Measurements from ENCODE around the gene UFSP1.

DNA sequence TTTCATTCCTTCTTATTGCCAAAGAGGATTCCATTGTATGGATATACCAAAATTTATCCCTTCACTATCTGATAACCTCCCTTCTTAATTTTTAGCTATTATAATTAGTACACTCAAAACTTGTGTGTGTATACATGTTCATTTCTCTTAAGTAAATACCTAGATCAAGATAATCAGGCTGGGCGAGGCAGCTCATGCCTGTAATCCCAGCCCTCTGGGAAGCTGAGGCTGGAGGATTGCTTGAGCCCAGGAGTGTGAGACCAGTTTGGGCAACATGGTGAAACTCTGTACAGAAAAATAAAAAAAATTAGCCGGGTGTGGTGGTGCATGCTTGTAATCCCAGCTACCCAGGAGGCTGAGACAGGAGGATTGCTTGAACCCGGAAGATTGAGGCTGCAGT lies 22.0 kb upstream of the UFSP1 start:
- TF ChIP-seq, protein P1, sequence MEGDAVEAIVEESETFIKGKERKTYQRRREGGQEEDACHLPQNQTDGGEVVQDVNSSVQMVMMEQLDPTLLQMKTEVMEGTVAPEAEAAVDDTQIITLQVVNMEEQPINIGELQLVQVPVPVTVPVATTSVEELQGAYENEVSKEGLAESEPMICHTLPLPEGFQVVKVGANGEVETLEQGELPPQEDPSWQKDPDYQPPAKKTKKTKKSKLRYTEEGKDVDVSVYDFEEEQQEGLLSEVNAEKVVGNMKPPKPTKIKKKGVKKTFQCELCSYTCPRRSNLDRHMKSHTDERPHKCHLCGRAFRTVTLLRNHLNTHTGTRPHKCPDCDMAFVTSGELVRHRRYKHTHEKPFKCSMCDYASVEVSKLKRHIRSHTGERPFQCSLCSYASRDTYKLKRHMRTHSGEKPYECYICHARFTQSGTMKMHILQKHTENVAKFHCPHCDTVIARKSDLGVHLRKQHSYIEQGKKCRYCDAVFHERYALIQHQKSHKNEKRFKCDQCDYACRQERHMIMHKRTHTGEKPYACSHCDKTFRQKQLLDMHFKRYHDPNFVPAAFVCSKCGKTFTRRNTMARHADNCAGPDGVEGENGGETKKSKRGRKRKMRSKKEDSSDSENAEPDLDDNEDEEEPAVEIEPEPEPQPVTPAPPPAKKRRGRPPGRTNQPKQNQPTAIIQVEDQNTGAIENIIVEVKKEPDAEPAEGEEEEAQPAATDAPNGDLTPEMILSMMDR (IDR thresholded peaks at IDR 0.05) = no peak
- TF ChIP-seq POLR2A (IDR thresholded peaks at IDR 0.05) = no peak

All from body of pancreas (tissue), 4 donors.